Neural crest cell (in vitro differentiated cells): Measurements from ENCODE around the gene STK25. TPM values are rescaled to one million over a fixed set of nuclear protein-coding genes. Genes with fewer than 3 reads are reported as not detected.
A peak's percentile ranks its signal among the peaks of the same experiment; 100 is the strongest.

Experiments
- DNase-seq: peaks from one replicate; pipeline ENCODE4 v3.0.0; 2021; ENCODE audit warnings: low read depth, mixed read lengths, low spot score
- H3K27ac Mint-ChIP-seq: one replicate; pipeline ENCODE4 v1.8.0; 2021; ENCODE audit warnings: mild to moderate bottlenecking, mixed read lengths; ENCODE audit not compliant: unreplicated experiment
- H3K27me3 Mint-ChIP-seq: 2 replicates; pipeline ENCODE4 v1.8.0; 2021; ENCODE audit warnings: low read depth, mild to moderate bottlenecking, mixed read lengths
- H3K36me3 Mint-ChIP-seq: 2 replicates; pipeline ENCODE4 v1.8.0; 2021; ENCODE audit warnings: low read depth, mild to moderate bottlenecking, mixed read lengths
- H3K4me1 Mint-ChIP-seq: 2 replicates; pipeline ENCODE4 v1.8.0; 2021; ENCODE audit warnings: mixed read lengths
- H3K4me3 Mint-ChIP-seq: one replicate; pipeline ENCODE4 v1.8.0; 2021; ENCODE audit warnings: mild to moderate bottlenecking, mixed read lengths
- H3K9me3 Mint-ChIP-seq: 2 replicates; pipeline ENCODE4 v1.8.0; 2021; ENCODE audit warnings: mixed read lengths
- total RNA-seq: library from RNA; stranded (reverse); gene quantifications from 2 replicates; pipeline ENCODE4 v1.2.1, GENCODE V29; 2021
- TF ChIP-seq, protein P1 (sequence below): fragments of 200-600 bp; sonication (generic); conservative IDR thresholded peaks from 2 replicates; pipeline ENCODE4 v1.5.0; 2021; ENCODE audit warnings: antibody characterized with exemption, mild to moderate bottlenecking

The STK25 gene
- total RNA-seq, 1 donor from 2014 or later = 223 TPM

DNA sequence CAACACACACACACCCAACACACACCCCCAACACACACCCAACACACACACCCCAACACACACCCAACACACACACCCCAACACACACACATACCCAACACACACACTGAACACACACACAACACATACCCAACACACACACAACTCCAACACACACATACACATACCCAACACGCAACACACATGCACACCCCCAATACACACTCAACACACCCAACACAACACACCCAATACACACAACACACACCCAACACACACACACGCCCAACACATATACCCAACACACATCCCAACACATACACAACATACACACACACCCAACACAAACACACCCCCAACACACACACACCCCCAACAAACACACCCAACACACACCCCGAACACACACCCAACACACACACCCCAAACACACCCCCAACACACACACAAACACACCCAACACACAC is 8.2 kb upstream of the STK25 start:
- peaks cover 2% of the 10 kb centered on the region for H3K27me3 Mint-ChIP-seq
- TF ChIP-seq, protein P1, sequence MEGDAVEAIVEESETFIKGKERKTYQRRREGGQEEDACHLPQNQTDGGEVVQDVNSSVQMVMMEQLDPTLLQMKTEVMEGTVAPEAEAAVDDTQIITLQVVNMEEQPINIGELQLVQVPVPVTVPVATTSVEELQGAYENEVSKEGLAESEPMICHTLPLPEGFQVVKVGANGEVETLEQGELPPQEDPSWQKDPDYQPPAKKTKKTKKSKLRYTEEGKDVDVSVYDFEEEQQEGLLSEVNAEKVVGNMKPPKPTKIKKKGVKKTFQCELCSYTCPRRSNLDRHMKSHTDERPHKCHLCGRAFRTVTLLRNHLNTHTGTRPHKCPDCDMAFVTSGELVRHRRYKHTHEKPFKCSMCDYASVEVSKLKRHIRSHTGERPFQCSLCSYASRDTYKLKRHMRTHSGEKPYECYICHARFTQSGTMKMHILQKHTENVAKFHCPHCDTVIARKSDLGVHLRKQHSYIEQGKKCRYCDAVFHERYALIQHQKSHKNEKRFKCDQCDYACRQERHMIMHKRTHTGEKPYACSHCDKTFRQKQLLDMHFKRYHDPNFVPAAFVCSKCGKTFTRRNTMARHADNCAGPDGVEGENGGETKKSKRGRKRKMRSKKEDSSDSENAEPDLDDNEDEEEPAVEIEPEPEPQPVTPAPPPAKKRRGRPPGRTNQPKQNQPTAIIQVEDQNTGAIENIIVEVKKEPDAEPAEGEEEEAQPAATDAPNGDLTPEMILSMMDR = no peak
- no peak overlapping the region for H3K4me3 Mint-ChIP-seq
- no peak for DNase-seq
- H3K4me1 Mint-ChIP-seq = peaks cover 5% of the 10 kb centered on the region
- H3K36me3 Mint-ChIP-seq = peaks cover 5% of the 10 kb centered on the region
- H3K9me3 Mint-ChIP-seq = peaks cover 7% of the 10 kb centered on the region
- H3K27ac Mint-ChIP-seq = no peak overlapping the region

DNA sequence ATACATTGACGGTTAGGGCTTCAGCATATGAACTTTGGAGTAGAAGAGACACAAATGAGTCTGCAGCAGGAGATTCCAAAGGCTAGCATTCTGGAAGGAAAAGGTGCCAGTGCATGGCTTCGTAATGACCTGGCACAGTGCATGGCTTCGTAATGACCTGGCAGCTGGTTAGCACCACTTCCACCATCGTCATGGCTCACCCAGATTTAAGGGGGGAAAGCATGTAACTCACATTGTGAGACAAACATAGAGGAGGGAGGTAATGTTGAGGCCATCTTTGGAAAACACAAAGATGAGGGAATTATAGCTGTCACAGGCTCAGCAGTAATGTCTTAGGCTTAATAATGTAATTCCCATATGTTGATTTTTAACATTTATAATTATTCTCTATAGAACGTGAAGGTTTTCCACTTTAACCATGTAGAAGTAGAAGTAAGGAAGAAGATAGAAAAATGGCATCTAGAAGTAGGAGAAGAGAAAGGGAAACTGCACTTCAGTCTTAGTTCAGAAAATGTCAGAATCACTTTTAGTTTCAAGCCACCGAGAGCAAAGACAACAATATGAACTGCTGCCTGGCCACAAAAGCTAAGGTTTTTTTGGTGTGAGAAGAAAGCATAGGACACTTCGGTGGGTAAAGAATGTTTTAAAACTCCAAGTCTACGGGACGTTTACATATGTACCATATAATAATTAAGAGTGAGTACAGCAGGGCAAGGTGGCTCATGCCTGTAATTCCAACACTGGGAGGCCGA is 6.8 kb upstream of the STK25 start:
- no peak overlapping the region for H3K4me3 Mint-ChIP-seq
- H3K4me1 Mint-ChIP-seq = no peaks in the 10 kb centered on the region
- H3K27ac Mint-ChIP-seq = no peak overlapping the region
- TF ChIP-seq, protein P1 = no peak
- peaks cover 2% of the 10 kb centered on the region for H3K27me3 Mint-ChIP-seq
- no peak for DNase-seq
- H3K36me3 Mint-ChIP-seq = peaks cover 5% of the 10 kb centered on the region
- peaks cover 7% of the 10 kb centered on the region for H3K9me3 Mint-ChIP-seq

DNA sequence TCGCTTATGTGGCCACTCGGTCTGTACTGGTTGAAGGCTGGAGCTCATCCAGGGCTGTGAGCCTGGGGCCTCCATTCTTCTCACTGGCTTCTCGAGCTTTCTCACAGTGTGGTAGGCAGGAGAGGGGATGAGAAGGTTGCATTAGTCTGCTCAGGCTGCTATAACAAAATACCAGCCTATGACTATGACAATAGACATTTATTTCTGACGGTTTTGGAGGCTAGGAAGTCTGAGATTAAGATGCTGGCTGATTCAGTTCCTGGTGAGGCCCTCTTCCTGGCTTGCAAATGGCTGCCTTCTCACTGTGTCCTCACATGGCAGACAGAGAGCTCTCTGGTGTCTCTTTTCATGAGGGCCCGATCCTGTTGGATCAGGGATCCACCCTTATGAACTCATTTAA is 6.2 kb upstream of the STK25 start:
- Mint-ChIP-seq H3K4me3 (no peak overlapping the region), H3K27me3 (peaks cover 2% of the 10 kb centered on the region), H3K9me3 (peaks cover 7% of the 10 kb centered on the region), H3K27ac (no peak overlapping the region), H3K4me1 (peaks cover 2% of the 10 kb centered on the region), H3K36me3 (peaks cover 5% of the 10 kb centered on the region)
- DNase-seq = no peak
- TF ChIP-seq, protein P1 = no peak

DNA sequence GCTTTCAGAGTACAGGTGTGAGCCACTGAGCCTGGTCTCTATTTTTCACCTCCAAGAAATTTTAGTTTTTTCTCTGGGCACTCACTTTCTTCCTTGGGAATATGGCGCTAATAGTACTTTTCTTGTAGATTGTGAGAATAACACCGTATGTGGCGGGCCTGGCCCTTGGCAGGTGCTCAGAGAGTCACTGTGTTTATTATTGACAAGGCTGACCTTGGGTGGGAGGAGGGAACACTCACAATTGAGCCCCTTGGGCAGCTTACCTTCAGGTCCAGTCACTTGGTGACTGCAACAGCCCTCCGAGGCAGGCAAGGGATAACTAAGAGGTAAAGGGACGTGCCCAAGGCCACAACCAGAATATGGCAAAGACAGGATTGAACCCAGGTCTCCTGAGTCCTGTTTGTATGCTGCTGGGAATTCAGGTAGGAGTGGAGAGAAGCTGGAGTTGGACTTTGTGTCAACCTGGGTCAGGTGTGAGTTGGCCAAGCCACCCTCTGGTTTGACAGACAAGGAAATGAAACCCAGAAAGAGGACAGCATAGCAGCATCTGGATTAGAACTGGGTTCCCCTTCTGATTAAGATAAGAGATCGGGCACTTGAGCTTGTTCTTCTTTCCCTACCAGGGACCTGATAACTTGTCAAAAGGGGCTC is 2.8 kb upstream of the STK25 start:
- Mint-ChIP-seq H3K9me3 (no peaks in the 10 kb centered on the region), H3K4me1 (peaks cover 14% of the 10 kb centered on the region), H3K4me3 (peak overlapping the region; percentile 79), H3K27me3 (no peaks in the 10 kb centered on the region), H3K36me3 (no peaks in the 10 kb centered on the region), H3K27ac (no peak overlapping the region)
- TF ChIP-seq, protein P1 = no peak
- DNase-seq = no peak

DNA sequence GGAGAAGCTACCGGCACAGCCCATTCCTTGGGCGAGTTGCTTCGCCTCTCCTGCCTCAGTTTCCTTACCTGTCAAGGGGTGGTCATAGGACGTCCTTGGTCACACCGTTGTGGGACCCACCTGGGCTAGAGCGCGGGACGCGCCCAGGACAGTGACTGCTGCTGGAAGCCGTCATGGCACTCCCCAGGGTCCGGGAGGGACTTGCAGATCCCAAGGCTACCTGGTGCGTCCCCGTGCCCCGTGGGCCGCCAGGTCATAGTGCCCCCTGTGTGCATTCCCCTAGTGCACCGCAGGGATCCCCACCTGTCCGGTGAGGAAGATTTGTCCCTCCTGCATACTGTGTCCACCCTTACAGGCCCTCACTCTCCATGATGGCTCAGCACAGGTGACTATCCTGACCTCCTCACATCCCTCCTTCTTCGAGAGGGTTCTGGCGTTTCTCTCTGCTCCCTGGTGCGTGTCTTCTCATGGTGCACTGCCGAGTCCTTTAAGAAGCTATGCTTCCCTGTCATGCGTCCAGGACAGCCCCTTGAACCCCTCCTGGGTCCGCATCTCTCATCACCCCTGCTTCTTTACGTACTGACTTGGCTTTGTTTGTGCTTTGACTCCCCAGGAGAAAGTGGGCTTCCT is 886 bp upstream of the STK25 start:
- H3K9me3 Mint-ChIP-seq = no peaks in the 10 kb centered on the region
- no peaks in the 10 kb centered on the region for H3K27me3 Mint-ChIP-seq
- H3K4me3 Mint-ChIP-seq = peak overlapping the region; percentile 83
- TF ChIP-seq, protein P1 = no peak
- no peak for DNase-seq
- H3K27ac Mint-ChIP-seq = no peak overlapping the region
- peaks cover 14% of the 10 kb centered on the region for H3K4me1 Mint-ChIP-seq
- H3K36me3 Mint-ChIP-seq = no peaks in the 10 kb centered on the region
